ENCODE measurements around the gene GALT.

GRCh38 chr9:34659592-34660253 lies 13.2 kb downstream of the GALT start:
- TF ChIP-seq EZH2 (IDR thresholded peaks at IDR 0.05; ENCODE audit: low read length, unreplicated experiment) (no peak), CTCF (conservative IDR thresholded peaks at IDR 0.05; ENCODE audit: low read depth, low read length) (no peak), EZH2phosphoT487 (IDR thresholded peaks at IDR 0.05; ENCODE audit: borderline replicate concordance, low read length) (no peak)

All from PC-3 (cell line).